ENCODE results near the gene ITGB7.

Gene ITGB7

GRCh38 chr12:53196486-53196885, 10.6 kb downstream of the ITGB7 start:
- no peak for DNase-seq (ENCODE audit: low spot score)

DNA sequence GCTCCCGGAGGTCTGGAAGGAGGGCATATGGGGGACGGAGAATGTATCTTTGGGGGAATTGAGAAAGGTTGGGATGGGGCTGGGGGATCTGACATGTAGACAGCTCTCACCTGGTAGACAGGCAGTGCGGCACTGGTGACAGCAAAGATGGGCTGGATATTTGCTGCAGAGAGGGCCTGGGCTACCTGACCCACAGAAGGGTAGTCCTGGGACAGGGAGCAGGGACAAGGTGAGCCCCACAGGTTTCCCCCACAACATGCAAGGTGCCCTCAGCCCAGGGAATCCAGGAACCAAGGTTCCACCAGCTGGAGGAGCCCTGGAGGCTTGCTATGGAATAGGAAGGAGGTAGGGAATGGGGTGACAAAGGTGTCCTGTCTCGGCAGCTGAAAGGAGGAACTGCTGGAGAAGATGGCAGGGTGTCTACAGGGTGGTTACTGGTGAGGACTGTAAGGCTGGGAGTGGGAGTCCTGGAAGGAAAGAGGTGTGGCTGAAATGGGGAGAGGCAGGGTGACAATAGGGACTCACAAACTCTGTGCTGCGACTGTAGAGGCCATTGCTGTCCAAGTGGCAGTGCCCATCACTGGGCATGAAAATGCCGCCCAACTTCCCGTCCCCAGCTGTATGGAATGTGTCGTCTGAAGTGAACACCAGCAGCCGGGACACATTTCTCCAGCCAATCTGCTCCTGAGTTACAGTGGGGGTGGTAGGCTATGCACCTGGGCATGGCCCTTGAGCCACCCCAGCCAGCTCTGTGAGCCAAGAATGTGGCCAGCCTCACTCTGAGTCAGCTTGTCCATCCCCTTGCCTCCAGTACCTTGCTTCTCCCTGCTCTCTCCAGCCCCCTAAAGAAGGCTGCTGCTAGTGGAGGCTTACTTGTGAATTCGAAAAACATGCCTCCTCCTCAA, 11.3 kb downstream of the ITGB7 start:
- DNase-seq (ENCODE audit: low spot score), result peak; percentile 68

DNA sequence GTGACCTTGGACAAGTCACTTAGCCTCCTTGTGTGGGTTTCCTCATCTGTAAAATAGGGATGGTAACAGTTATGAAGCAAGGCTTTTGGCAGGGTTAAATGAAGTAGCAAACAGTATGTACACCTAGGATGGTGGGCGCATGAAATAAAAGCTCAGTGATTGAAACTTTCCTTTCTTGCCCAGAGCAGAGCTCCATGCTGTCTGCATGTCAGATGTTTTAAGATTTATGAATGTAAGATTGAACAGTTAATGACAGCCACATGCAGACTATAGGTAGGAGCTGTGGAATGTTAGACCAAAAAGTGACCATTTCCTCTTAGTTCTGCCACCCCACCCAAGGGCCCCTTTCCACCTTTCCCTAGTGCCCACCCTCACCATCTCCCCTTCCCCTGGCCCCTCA, 12.1 kb downstream of the ITGB7 start:
- DNase-seq (ENCODE audit: low spot score), result no peak

DNA sequence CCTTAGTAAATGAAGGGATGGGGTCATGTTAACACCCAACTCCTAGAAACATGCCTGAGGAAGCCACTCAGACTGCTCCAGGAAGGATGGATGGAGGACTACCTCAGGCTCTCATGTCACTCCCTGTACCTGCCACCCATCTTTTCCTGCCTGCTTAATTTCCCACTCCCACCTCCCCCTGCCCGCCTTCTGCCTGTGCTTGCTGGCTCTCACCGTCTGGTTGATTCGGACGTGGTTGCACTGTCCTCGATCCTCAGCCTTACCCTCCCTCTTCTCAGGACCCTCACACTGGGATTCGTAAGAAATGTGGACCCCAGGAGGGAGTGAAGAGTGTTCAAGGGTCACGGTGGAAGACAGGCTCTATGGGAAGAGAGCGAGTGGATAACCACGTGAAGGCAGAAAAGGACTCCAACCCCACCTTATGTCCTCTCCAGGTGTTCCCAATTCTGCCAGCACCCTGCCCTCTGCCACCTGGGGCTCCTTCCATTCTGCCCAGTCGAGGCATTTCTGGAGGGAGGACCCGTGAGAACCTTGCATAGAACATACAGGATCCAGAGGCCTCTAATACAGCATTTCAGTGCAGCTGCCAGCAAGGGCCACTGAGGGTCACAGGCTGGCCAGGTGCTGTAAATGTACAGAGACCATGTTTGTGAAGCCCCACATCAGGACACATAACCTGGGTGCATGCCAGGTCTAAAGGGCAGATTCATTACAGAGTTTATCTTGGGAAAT, 12.9 kb downstream of the ITGB7 start:
- DNase-seq (ENCODE audit: low spot score), result no peak

GRCh38 chr12:53193040-53193439, 14.0 kb downstream of the ITGB7 start:
- DNase-seq (ENCODE audit: low spot score), result no peak

DNA sequence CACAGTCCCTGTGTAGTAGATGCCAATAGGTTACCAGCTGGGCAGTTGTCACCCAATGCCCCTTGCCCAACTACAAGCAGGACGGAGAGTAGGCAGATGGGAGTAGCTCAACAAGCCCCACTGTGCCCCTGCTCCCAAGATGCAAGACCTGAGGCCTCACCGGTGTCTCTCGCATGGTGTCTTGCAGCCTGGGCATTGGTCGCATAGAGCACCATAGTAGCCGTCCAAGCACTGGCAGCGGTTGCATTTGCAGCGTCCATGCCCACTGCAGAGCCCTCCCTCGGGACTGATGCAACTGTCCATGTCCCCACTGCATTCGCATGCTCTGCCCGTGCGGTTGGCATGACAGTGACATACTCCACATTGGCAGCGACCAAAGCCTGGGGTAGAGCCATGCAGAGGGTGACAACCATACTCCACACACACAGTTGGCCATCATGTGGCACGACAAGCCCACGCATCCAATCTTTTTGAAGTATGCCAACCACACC, 14.5 kb downstream of the ITGB7 start:
- no peak for DNase-seq (ENCODE audit: low spot score)

DNA sequence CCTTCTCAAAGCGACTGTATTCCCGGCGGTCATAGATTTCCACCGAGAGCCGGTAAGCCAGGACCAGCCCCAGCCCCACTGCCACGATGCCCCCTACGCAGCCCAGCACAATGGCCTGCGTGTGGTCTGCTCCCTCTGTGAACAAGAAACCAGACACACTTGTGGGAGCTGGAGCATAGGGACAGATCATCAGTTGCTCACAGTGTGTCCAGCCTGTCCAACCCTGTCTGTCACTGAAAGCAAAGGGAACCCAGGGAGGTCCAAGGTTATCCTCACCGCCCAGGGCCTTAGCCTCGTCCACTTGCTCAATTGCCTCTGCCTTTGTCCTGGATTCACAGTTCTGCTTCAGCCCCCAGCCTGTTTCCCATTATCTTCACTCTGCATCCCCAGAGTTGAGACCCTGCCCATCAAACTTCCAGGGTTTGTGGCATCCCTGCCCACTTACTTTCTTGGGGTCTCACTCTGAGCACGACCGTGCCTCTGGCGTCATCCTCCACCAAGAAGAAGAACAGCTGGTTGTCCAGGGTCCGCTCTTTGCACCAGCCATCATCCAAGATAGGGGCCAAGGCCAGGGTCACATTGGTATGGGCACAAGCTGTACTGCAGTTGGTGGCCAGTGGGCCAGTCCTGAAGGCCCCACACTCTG, 15.0 kb downstream of the ITGB7 start:
- no peak for DNase-seq (ENCODE audit: low spot score)

- no peak for DNase-seq (ENCODE audit: low spot score)
Measured at GRCh38 chr12:53191096-53191884, 15.8 kb downstream of the ITGB7 start.

DNA sequence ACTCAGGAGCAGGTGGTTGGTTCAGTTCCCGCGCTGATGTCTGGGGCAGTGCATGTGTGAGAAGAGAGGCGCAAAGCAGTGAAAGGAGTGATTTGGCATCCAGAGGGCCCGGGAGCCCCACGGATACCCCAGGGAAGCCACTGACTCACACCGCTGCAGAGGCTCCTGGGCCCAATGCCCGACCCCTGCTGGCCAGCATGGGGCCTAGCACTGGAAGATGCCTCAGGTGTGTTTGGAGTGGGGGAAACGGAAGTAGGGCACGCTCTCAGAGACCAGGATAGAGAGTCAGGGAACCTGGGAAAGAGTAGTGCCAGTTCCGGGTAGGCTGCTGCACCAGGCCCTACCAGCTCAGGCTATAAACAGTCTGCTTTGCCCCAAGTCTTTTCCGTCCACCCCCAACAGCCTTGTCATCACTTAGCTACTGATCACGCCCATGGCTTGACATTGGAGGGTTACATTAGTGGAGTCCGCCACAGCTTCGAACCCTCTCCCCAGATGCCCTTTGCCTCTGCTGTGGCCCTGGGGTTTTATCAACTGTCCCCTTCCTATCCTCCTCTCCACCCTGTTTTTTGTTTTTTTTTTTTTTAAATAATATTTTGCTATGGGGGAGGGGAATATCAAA, 16.8 kb downstream of the ITGB7 start:
- peak; percentile 73 for DNase-seq (ENCODE audit: low spot score)

GRCh38 chr12:53187145-53187899, 19.7 kb downstream of the ITGB7 start:
- no peak for DNase-seq (ENCODE audit: low spot score)

DNA sequence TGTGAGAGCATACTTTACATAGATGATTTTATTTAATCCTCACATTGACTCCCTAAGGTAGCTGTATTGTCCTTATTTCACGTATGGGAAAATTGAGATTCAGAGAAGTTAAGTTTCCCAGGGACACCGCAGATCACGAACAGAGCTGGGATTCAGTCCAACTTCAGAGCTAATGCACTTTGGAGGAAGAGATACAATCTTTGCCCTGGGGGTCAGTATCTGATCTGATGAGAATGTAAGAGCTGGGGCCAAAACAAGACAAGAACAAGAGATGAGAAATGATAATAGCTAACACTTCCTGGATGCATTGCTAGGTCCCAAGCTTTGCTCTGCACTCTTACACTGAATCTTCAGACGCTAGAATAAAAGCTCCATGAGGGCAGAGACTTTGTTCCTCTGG, 20.3 kb downstream of the ITGB7 start:
- no peak for DNase-seq (ENCODE audit: low spot score)

DNA sequence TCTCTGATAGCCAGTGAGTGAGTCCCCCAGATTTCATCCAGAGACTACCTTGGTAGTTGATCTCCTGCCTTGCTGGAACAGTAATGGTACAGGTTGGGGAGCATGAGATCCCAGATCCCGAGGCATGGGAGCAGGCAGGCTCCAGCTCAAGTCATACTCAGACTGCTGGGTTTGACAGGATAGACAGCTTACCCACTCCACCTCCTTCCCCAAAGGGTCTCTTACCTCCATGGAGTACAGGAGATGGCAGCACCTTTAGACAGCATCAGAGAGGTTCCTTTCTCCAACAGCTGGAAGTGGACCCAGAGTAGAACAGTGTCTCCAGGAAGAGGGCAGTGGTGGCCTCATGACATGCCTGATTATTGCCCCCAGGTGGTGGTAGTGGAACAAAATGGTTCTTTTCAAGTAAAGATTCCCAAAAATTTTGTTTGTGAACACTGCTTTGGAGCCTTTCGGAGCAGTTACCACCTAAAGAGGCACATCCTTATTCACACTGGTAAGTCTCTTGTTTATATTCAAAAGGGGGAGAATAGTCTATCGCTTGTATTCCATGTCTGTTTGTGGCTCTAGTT, 21.4 kb downstream of the ITGB7 start:
- no peak for DNase-seq (ENCODE audit: low spot score)

- no peak for DNase-seq (ENCODE audit: low spot score)
Measured at GRCh38 chr12:53184828-53185227, 22.2 kb downstream of the ITGB7 start.

DNA sequence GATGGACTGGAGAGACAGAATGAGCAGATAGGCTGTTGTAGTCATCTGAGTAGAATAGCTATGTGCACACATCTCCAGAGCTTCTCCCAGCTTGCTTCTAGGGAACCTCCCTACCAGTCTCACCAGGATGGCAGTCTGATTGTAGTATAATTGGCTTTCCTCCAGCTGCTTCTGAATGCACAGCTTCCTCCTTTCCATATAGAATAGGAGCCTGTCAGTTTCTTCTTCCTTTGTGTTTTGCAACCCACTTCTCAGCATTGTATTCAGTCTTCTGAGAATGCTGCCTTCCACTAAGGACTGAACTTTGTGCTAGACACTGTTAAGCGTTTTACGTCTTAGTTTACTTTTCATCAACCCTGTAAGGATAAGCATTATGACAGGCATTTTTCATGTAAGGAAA, 24.1 kb downstream of the ITGB7 start:
- no peak for DNase-seq (ENCODE audit: low spot score)

DNA sequence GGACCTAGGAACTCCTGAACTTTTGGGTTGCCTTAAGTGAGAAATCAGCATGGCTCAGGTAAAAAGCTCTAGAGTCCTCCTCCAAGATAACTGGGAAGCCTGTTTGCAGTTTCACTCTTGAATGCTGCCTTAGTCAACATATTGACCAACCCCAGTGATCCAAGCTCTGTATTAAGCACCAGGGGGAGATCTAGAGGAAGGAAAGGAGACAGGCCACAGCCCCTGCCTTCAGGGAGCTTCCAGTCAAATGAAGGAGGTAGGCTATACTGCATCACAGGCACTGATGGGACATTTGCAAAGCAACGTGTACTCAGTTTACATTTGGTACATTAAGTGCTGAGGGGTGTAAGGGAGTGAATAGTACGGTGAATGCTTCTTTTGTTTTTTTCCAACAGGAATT, 25.1 kb downstream of the ITGB7 start:
- no peak for DNase-seq (ENCODE audit: low spot score)

- peak; percentile 75 for DNase-seq (ENCODE audit: low spot score)
Measured at GRCh38 chr12:53180931-53181645, 26.0 kb downstream of the ITGB7 start.

GRCh38 chr12:53180220-53180930, 26.7 kb downstream of the ITGB7 start, which contains the start of the genes CSAD and ZNF740:
TSS of gene CSAD (minus strand) at chr12:53180925. CDS start at chr12:53173470, 7,455 bp downstream.
TSS of gene ZNF740 (plus strand) at chr12:53180722. CDS start at chr12:53181984, 1,262 bp downstream.
- DNase-seq (ENCODE audit: low spot score), result peak; percentile 99

- no peak for DNase-seq (ENCODE audit: low spot score)
Measured at GRCh38 chr12:53179687-53180219, 27.3 kb downstream of the ITGB7 start.
